RWPE1 (cell line): ENCODE data around the gene MS4A6E.
A peak's percentile ranks its signal among the peaks of the same experiment; 100 is the strongest.
"Not testable (repeated sequence)": the region's sequence is repeated elsewhere in the genome, so short reads cannot be mapped to it uniquely, and the experiment has no call there.

Experiments
- CTCF ChIA-PET: fragments of 350-600 bp; sonication (Branson Sonifier 250); formaldehyde crosslinking; extraction: SDS; loops from one replicate; lab custom pipeline; 2021; lab: Yijun Ruan, JAX
- POLR2A ChIA-PET: fragments of 400-600 bp; formaldehyde crosslinking; extraction: SDS; loops from one replicate; lab custom pipeline; 2020; ENCODE audit warnings: antibody characterized with exemption; ENCODE audit not compliant: low non-redundant PET; lab: Yijun Ruan, JAX
- DNase-seq: peaks from one replicate; pipeline ENCODE4 v3.0.0; 2012; ENCODE audit warnings: low spot score
- H3K27ac ChIP-seq: fragments of 450-650 bp; 2 replicates; pipeline ENCODE4 v1.5.1; 2017
- TF ChIP-seq, protein P1 (sequence below): fragments of 450-650 bp; conservative IDR thresholded peaks from 2 replicates; pipeline ENCODE4 v1.5.1; 2017; ENCODE audit warnings: low read depth, mild to moderate bottlenecking

MS4A6E gene

DNA sequence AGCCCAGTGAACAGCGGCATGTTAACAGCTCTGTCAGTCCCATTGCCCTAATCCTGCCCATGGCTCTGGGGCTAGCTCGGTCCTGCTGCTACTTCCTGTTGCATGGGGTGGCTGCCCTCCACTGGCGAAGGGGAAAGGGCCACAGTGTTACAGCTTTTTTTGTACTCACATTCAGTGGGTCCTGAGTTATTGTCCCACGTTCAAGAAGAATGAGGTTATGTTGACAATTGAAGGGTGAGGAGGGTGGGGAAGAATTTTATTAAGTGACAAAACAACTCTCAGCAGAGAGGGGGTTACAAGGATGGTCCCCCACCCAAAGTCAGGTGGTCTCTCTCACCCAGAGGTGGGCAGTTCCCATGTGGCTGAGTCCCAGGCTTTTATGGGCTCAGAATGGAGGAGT lies 33.6 kb downstream of the MS4A6E start:
- no peak overlapping the region for H3K27ac ChIP-seq
- CTCF ChIA-PET: no interaction called here
- DNase-seq: no peak
- POLR2A ChIA-PET: no interaction called here
- TF ChIP-seq, protein P1, sequence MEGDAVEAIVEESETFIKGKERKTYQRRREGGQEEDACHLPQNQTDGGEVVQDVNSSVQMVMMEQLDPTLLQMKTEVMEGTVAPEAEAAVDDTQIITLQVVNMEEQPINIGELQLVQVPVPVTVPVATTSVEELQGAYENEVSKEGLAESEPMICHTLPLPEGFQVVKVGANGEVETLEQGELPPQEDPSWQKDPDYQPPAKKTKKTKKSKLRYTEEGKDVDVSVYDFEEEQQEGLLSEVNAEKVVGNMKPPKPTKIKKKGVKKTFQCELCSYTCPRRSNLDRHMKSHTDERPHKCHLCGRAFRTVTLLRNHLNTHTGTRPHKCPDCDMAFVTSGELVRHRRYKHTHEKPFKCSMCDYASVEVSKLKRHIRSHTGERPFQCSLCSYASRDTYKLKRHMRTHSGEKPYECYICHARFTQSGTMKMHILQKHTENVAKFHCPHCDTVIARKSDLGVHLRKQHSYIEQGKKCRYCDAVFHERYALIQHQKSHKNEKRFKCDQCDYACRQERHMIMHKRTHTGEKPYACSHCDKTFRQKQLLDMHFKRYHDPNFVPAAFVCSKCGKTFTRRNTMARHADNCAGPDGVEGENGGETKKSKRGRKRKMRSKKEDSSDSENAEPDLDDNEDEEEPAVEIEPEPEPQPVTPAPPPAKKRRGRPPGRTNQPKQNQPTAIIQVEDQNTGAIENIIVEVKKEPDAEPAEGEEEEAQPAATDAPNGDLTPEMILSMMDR: no peak

DNA sequence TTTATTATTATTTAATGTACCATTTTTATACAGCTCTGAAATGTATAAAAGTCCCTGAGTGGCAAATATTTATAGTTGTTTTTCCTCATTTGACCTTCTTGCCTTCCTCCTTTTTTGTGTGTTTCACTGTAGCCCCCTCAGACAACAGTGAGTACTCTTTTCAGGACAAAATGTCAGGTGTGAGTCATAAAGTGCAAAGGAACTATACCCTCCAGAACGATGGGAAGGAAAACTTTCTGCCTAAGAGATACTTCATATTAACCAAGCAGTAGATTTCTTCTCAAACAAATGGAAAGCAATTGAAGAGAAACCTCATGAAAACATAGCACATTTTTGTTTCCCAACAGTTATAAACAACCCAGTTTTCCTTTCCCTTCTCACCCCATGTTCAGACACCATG lies 35.2 kb downstream of the MS4A6E start:
- POLR2A ChIA-PET: no interaction called here
- CTCF ChIA-PET: interaction anchor here (0.6 to 0.7 kb wide), 2 partner anchors 44 to 74 kb away, joined by 3 to 4 read pairs; no protein-coding TSS in a partner anchor

DNA sequence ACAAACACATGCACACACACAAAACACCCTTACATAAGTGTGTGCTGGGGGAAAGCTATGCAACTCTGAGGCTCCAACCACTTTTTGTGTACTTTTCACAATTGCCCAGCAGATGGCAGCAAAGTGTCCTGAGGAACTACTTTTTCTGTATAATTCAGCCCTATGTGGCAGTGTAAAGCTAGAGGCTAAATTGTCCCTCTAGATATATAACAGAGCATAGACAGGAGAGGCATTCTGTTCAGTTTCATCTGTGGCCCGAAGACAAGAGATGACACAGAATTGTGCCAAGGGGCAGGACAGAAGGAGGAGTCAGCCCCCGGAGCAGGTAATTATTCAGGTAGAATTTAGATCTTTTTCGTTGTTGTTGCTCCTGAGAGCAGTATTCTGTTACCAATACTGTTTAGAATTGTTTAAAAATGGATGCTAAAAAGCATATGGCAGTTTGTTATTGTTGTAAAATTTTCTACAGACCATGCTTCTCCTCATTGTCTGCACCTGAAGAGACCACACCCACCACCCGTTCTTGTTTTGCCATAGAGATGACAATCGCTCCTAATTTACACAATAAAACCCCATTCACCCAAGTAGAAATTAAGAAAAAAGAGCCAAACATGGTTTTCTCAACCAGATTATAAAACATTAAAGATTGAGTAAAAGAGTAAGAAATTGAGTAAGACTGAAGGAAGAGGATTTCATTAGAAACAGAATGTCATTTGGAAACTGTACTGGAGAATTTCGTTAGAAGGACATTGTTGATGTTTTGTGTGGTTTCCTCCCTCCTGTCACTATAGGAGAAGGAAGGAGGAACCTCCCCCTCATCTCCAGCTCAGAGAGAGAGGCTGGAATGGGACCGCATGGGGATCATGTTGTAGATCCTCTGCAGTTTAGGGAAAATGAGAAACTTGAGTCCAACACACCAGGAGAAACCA lies 36.8 kb downstream of the MS4A6E start:
- DNase-seq: peak; percentile 45
- ChIA-PET CTCF (interaction anchor here (0.5 to 1.5 kb wide), 16 partner anchors 9 to 723 kb away, joined by 3 to 15 read pairs (median 3); partner anchors contain the start of gene MS4A6A), POLR2A (no interaction called here)
- H3K27ac ChIP-seq: no peak overlapping the region
- TF ChIP-seq, protein P1: peak; percentile 80

More for the DNA sequence above, 35.2 kb downstream of the MS4A6E start:
- no peak overlapping the region for H3K27ac ChIP-seq
- DNase-seq: no peak
- TF ChIP-seq, protein P1: no peak

DNA sequence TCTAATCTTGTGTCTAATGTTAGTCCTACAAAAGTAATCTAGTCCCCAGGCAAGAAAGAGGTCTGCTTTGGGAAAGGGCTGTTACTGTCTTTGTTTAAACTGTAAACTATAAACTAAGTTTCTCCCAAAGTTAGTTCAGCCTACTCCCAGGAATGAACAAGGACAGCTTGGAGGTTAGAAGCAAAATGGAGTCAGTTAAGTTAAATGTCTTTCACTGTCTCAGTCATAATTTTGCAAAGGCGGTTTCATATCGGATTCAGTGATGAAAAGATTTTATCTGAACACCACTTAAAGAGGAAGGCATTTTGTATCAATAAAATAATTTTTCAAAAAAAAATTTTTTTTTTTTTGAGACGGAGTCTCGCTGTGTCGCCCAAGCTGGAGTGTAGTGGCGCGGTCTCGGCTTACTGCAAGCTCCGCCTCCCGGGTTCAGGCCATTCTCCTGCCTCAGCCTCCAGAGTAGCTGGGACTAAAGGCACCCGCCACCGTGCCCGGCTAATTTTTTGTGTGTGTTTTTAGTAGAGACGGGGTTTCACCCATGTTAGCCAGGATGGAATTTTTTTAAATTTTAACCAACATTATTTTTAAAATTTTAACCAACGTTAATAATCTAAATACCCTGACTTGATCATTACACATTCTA lies 39.3 kb downstream of the MS4A6E start:
- CTCF ChIA-PET: interaction anchor here (0.6 to 1.2 kb wide), 2 partner anchors 102 to 180 kb away, joined by 3 to 4 read pairs; no protein-coding TSS in a partner anchor
- DNase-seq, POLR2A ChIA-PET, H3K27ac ChIP-seq: not testable (repeated sequence)

DNA sequence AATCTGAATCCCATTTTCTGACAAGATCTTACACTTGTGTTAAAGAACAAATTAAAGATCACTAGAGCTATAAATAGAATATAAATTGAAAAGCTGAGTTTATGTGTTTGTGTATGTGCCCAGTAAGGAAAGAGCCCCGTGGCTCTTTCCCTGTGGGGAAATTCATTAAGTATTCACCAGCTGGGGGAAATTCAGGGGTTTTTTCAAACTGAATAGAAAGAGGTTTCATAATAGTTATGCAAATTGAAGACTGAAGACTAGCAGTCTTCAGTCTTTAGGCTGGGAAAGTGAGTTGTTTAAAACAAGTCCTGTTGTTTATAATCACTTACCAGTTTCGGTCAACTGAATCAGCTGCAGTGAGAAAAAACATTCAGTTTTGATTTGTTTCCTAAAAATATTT lies 40.0 kb downstream of the MS4A6E start:
- CTCF ChIA-PET: no interaction called here

DNA sequence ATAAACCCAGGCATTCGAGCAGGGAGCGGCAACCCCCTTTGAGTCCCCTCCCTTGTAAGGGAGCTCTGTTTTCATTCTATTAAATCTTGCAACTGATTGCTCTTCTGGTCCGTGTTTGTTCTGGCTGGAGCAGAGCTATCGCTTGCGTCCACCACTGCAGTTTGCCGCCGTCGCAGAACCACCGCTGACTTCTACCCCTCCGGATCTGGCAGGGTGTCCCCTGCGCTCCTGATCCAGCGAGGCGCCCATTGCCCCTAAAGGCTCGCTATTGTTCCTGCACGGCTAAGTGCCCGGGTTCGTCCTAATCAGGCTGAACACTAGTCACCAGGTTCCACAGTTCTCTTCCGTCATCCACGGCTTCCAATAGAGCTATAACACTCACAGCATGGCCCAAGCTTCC lies 40.8 kb downstream of the MS4A6E start:
- no peak for DNase-seq
- TF ChIP-seq, protein P1: no peak
- H3K27ac ChIP-seq: no peak overlapping the region
- CTCF ChIA-PET: no interaction called here
- POLR2A ChIA-PET: no interaction called here

More for the DNA sequence above, 40.0 kb downstream of the MS4A6E start:
- TF ChIP-seq, protein P1: no peak
- no peak overlapping the region for H3K27ac ChIP-seq
- DNase-seq: no peak
- POLR2A ChIA-PET: no interaction called here
